WTC11 (cell line): ENCODE measurements around the gene KLHL11. TPM values are rescaled to one million over a fixed set of nuclear protein-coding genes. Genes with fewer than 3 reads are reported as not detected.
A peak's percentile ranks its signal among the peaks of the same experiment; 100 is the strongest.

Experiments
- ATAC-seq: fragments of 200-7000 bp; cut with Tn5 transposase; 2 replicates; pipeline ENCODE4 v1.10.0; 2021; ENCODE audit warnings: mild to moderate bottlenecking, moderate library complexity
- CTCF ChIA-PET: fragments of 300-600 bp; sonication (Branson Sonifier 250); formaldehyde crosslinking; loops from one replicate; lab custom pipeline; 2021; ENCODE audit warnings: antibody characterized with exemption; lab: Charles Lee
- POLR2A ChIA-PET: fragments of 350-600 bp; sonication (Branson Sonifier 250); formaldehyde crosslinking; loops from one replicate; lab custom pipeline; 2021; ENCODE audit warnings: antibody characterized with exemption; lab: Charles Lee
- DNase-seq: peaks from one replicate; pipeline ENCODE4 v3.0.0; 2021; ENCODE audit warnings: low spot score
- H3K27ac Mint-ChIP-seq: 2 replicates; pipeline ENCODE4 v1.8.0; 2021; ENCODE audit warnings: mixed read lengths
- H3K27me3 Mint-ChIP-seq: 2 replicates; pipeline ENCODE4 v1.8.0; 2021; ENCODE audit warnings: low read depth, mild to moderate bottlenecking, moderate library complexity, mixed read lengths
- H3K36me3 Mint-ChIP-seq: 2 replicates; pipeline ENCODE4 v1.8.0; 2021; ENCODE audit warnings: mixed read lengths
- H3K4me1 Mint-ChIP-seq: 2 replicates; pipeline ENCODE4 v1.8.0; 2022; ENCODE audit warnings: mixed read lengths
- H3K4me3 Mint-ChIP-seq: 2 replicates; pipeline ENCODE4 v1.8.0; 2021; ENCODE audit warnings: mild to moderate bottlenecking, moderate library complexity, mixed read lengths
- H3K9me3 Mint-ChIP-seq: 2 replicates; pipeline ENCODE4 v1.8.0; 2021; ENCODE audit warnings: mixed read lengths
- ARID4B ChIP-seq: sonication (generic); formaldehyde crosslinking; IDR thresholded peaks from 2 replicates; pipeline ENCODE4 v1.8.0; 2023; ENCODE audit warnings: missing genetic modification reagents, mild to moderate bottlenecking, borderline replicate concordance
- E2F5 ChIP-seq: sonication (generic); formaldehyde crosslinking; IDR thresholded peaks from 2 replicates; pipeline ENCODE4 v1.8.1; 2022; ENCODE audit warnings: mild to moderate bottlenecking, moderate library complexity, missing genetic modification reagents
- ELF4 ChIP-seq: sonication (generic); formaldehyde crosslinking; IDR thresholded peaks from 2 replicates; pipeline ENCODE4 v1.8.1; 2022; ENCODE audit warnings: low read depth, mild to moderate bottlenecking, moderate library complexity, missing genetic modification reagents
- ETV6 ChIP-seq: sonication (generic); formaldehyde crosslinking; IDR thresholded peaks from 2 replicates; pipeline ENCODE4 v1.8.1; 2022; ENCODE audit warnings: mild to moderate bottlenecking, missing genetic modification reagents
- JAZF1 ChIP-seq: fragments of 250-450 bp; sonication (Bioruptor Pico); IDR thresholded peaks from 2 replicates; pipeline ENCODE4 v1.9.0; 2021; ENCODE audit warnings: moderate library complexity, mild to moderate bottlenecking, inconsistent platforms
- KAT7 ChIP-seq: sonication (generic); formaldehyde crosslinking; IDR thresholded peaks from 2 replicates; pipeline ENCODE4 v1.8.1; 2023; ENCODE audit warnings: missing genetic modification reagents, mild to moderate bottlenecking, borderline replicate concordance
- MYBL2 ChIP-seq: sonication (generic); formaldehyde crosslinking; IDR thresholded peaks from 2 replicates; pipeline ENCODE4 v1.8.1; 2023; ENCODE audit warnings: mild to moderate bottlenecking, moderate library complexity, missing genetic modification reagents
- NFE2L1 ChIP-seq: sonication (generic); formaldehyde crosslinking; IDR thresholded peaks from 2 replicates; pipeline ENCODE4 v1.8.1; 2023; ENCODE audit warnings: missing genetic modification reagents
- NFYB ChIP-seq: sonication (generic); formaldehyde crosslinking; conservative IDR thresholded peaks from 2 replicates; pipeline ENCODE4 v1.8.0; 2022; ENCODE audit warnings: low read depth, missing genetic modification reagents
- NR1H2 ChIP-seq: sonication (generic); formaldehyde crosslinking; IDR thresholded peaks from 2 replicates; pipeline ENCODE4 v1.9.0; 2021; ENCODE audit warnings: mild to moderate bottlenecking, moderate library complexity, missing genetic modification reagents
- NR2C2 ChIP-seq: sonication (generic); formaldehyde crosslinking; IDR thresholded peaks from 2 replicates; pipeline ENCODE4 v1.8.0; 2022; ENCODE audit warnings: mild to moderate bottlenecking, missing genetic modification reagents
- NR3C1 ChIP-seq: sonication (generic); formaldehyde crosslinking; conservative IDR thresholded peaks from 2 replicates; pipeline ENCODE4 v1.8.1; 2023; ENCODE audit warnings: low read depth, mild to moderate bottlenecking, missing genetic modification reagents
- RORB ChIP-seq: fragments of 250-450 bp; sonication (Bioruptor Pico); IDR thresholded peaks from 2 replicates; pipeline ENCODE4 v1.9.0; 2021; ENCODE audit warnings: mild to moderate bottlenecking
- SOX15 ChIP-seq: fragments of 250-450 bp; sonication (Bioruptor Pico); IDR thresholded peaks from 2 replicates; pipeline ENCODE4 v1.9.0; 2021; ENCODE audit warnings: mild to moderate bottlenecking
- ZBTB43 ChIP-seq: sonication (generic); formaldehyde crosslinking; IDR thresholded peaks from 2 replicates; pipeline ENCODE4 v1.8.1; 2023; ENCODE audit warnings: mild to moderate bottlenecking, missing genetic modification reagents
- ZNF317 ChIP-seq: sonication (generic); formaldehyde crosslinking; IDR thresholded peaks from 2 replicates; pipeline ENCODE4 v1.8.1; 2023; ENCODE audit warnings: low read depth, mild to moderate bottlenecking, moderate library complexity, missing genetic modification reagents, borderline replicate concordance
- ZNF532 ChIP-seq: fragments of 250-450 bp; sonication (Bioruptor Pico); IDR thresholded peaks from 2 replicates; pipeline ENCODE4 v1.9.0; 2021; ENCODE audit warnings: mild to moderate bottlenecking, borderline replicate concordance
- total RNA-seq: library from RNA; stranded (reverse); gene quantifications from 3 replicates; pipeline ENCODE4 v1.2.3, GENCODE V29; 2021
- TF ChIP-seq, protein P1 (sequence below): sonication (generic); formaldehyde crosslinking; IDR thresholded peaks from 2 replicates; pipeline ENCODE4 v1.8.1; 2022; ENCODE audit warnings: missing genetic modification reagents, borderline replicate concordance

KLHL11 gene
- total RNA-seq, 1 experiment from 2014 or later: 15.0 TPM

GRCh38 chr17:41823580-41823979 is 41.6 kb downstream of the KLHL11 start:
- ChIA-PET POLR2A (interaction anchor here (0.6 kb wide), 1 partner anchor 86 kb away, joined by 3 read pairs; no protein-coding TSS in a partner anchor), CTCF (interaction anchor here (1.2 to 2.4 kb wide), 3 partner anchors 13 to 37 kb away, joined by 3 to 11 read pairs (median 6); partner anchors contain the start of gene JUP)
- no peak for TF ChIP-seq ZBTB43 (CRISPR knock-in tag)
- peak; percentile 26; the same call in 1 of the 2 replicates for TF ChIP-seq ZNF532 (CRISPR knock-in tag)
- H3K4me1 Mint-ChIP-seq: peaks cover 8% of the 10 kb centered on the region; the same call in 1 of the 2 replicates
- no peak overlapping the region for H3K4me3 Mint-ChIP-seq
- ATAC-seq: no peak
- peak overlapping the region; percentile 41; the same call in 1 of the 2 replicates for H3K27ac Mint-ChIP-seq
- no peak for DNase-seq
- peaks cover 24% of the 10 kb centered on the region for H3K36me3 Mint-ChIP-seq
- H3K9me3 Mint-ChIP-seq: no peaks in the 10 kb centered on the region
- no peaks in the 10 kb centered on the region; the same call in 1 of the 2 replicates for H3K27me3 Mint-ChIP-seq

DNA sequence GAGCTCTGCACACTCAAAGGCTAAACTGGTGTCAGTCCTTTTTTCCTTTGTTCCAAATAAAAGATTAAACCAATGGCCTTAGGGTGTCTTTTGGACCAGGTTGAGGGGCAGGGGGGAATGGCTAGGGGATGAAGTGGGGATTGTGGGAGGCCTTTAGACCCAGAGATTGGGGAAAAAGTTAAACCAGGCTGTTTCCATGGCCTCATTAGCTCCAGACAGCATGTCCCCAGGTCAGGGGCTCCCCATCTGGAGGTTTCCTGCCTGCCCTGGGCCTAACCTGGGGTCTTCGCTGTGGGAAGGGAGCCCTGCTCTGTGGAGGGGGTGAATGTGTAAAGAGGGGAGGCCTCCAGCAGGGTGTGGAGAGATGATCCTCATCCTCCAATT is 42.1 kb downstream of the KLHL11 start:
- DNase-seq (no peak), ATAC-seq (no peak)
- Mint-ChIP-seq H3K27me3 (no peaks in the 10 kb centered on the region; the same call in 1 of the 2 replicates), H3K36me3 (peaks cover 27% of the 10 kb centered on the region), H3K9me3 (no peaks in the 10 kb centered on the region), H3K4me1 (peaks cover 12% of the 10 kb centered on the region), H3K4me3 (no peak overlapping the region), H3K27ac (peak overlapping the region; percentile 41; the same call in 1 of the 2 replicates)
- TF ChIP-seq ARID4B (CRISPR knock-in tag): no peak
- no peak for TF ChIP-seq ZNF317 (CRISPR knock-in tag)
- TF ChIP-seq, protein P1, sequence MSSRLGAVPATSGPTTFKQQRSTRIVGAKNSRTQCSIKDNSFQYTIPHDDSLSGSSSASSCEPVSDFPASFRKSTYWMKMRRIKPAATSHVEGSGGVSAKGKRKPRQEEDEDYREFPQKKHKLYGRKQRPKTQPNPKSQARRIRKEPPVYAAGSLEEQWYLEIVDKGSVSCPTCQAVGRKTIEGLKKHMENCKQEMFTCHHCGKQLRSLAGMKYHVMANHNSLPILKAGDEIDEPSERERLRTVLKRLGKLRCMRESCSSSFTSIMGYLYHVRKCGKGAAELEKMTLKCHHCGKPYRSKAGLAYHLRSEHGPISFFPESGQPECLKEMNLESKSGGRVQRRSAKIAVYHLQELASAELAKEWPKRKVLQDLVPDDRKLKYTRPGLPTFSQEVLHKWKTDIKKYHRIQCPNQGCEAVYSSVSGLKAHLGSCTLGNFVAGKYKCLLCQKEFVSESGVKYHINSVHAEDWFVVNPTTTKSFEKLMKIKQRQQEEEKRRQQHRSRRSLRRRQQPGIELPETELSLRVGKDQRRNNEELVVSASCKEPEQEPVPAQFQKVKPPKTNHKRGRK (CRISPR knock-in tag): no peak
- TF ChIP-seq SOX15 (CRISPR knock-in tag): no peak
- no peak for TF ChIP-seq ETV6 (CRISPR knock-in tag)
- no peak for TF ChIP-seq KAT7 (CRISPR knock-in tag)
- no peak for TF ChIP-seq NR3C1 (CRISPR knock-in tag)
- TF ChIP-seq RORB (CRISPR knock-in tag): no peak
- TF ChIP-seq MYBL2 (CRISPR knock-in tag): no peak
- TF ChIP-seq NR1H2 (CRISPR knock-in tag): no peak
- TF ChIP-seq E2F5 (CRISPR knock-in tag): no peak
- TF ChIP-seq NFE2L1 (CRISPR knock-in tag): no peak
- TF ChIP-seq JAZF1 (CRISPR knock-in tag): no peak
- TF ChIP-seq NFYB (CRISPR knock-in tag): no peak
- TF ChIP-seq NR2C2 (CRISPR knock-in tag): no peak
- TF ChIP-seq ELF4: no peak
- ChIA-PET CTCF (interaction anchor here (1.7 to 2.4 kb wide), 2 partner anchors 12 to 37 kb away, joined by 6 to 11 read pairs; partner anchors contain the start of gene JUP), POLR2A (no interaction called here)
